ENCODE data around the gene ZNF653. TPM values are rescaled to one million over a fixed set of nuclear protein-coding genes. Genes with fewer than 3 reads are reported as not detected.

ZNF653 gene
- total and polyA plus RNA-seq, 2 donors (not counting 3 experiments of a cell fraction or from before 2014, with no cell fraction given): 7.0 to 8.7 TPM

- no TSS peak for BruUV-seq (replicated peaks)
- Histone ChIP-seq H3K9ac (replicated peaks; ENCODE audit: extremely low read depth, insufficient read depth, low read length) (no peak overlapping the region), H3K27me3 (ENCODE audit: control insufficient read depth in 2 of 2, insufficient read depth in 2 of 2, low read length in 2 of 2) (no peaks in the 10 kb centered on the region), H3K4me3 (replicated peaks in 1 of 3; ENCODE audit: insufficient read depth in 1 of 3, low read depth in 1 of 3, low read length in 3 of 3) (no peak overlapping the region), H3K4me1 (ENCODE audit: control insufficient read depth, extremely low read depth, insufficient read depth, low read length) (no peaks in the 10 kb centered on the region), H4K20me1 (replicated peaks; ENCODE audit: control insufficient read depth, extremely low read depth, insufficient read depth, low read length) (no peaks in the 10 kb centered on the region), H3K79me2 (ENCODE audit: control insufficient read depth, insufficient read depth, low read length) (no peaks in the 10 kb centered on the region), H3K9me1 (replicated peaks; ENCODE audit: control insufficient read depth, extremely low read depth, insufficient read depth, low read length) (no peaks in the 10 kb centered on the region), H3K27ac (ENCODE audit: insufficient read depth, low read depth, low read length) (no peak overlapping the region), H3K9me3 (replicated peaks; ENCODE audit: control insufficient read depth, insufficient read depth, low read length) (no peaks in the 10 kb centered on the region), H3K4me2 (ENCODE audit: insufficient read depth, low read length) (no peak overlapping the region), H3K36me3 (ENCODE audit: control insufficient read depth in 2 of 2, extremely low read depth in 1 of 2, insufficient read depth in 2 of 2, low read length in 2 of 2) (peaks cover 4 to 29% of the 10 kb centered on the region in 2 experiments), H2AFZ (ENCODE audit: low read depth, low read length) (no peak overlapping the region)
- FAIRE-seq (no peak), DNase-seq (ENCODE audit: low read depth, low spot score) (no peak)
- POLR2A ChIA-PET: interaction anchor here (0.6 kb wide), 1 partner anchor 13 kb away, joined by 4 read pairs; no protein-coding TSS in a partner anchor
- dilution Hi-C loops (cut with MboI; ENCODE audit: extremely low pct_ligation_motif_present, low sequenced_read_pairs) (no loop called here), intact Hi-C loops (cut with micrococcal nuclease) (no loop called here)
- CTCF ChIA-PET: interaction anchor here (3.0 kb wide), 1 partner anchor 153 kb away, joined by 13 read pairs; no protein-coding TSS in a partner anchor
- TF ChIP-seq POLR2A (IDR thresholded peaks at IDR 0.05; ENCODE audit: low read depth, low read length) (no peak), GATA2 (IDR thresholded peaks at IDR 0.05; ENCODE audit: insufficient read depth, insufficient read length, low read depth, low read length) (no peak), EZH2 (IDR thresholded peaks at IDR 0.05; ENCODE audit: borderline replicate concordance, low read depth, low read length, severe bottlenecking) (no peak), MYC (IDR thresholded peaks at IDR 0.05; ENCODE audit: low read depth, low read length) (no peak), POLR2AphosphoS5 (IDR thresholded peaks at IDR 0.05; ENCODE audit: insufficient read depth, low read depth, low read length) (no peak), FOS (IDR thresholded peaks at IDR 0.05; ENCODE audit: borderline replicate concordance, insufficient read depth, low read length) (no peak), JUN (IDR thresholded peaks at IDR 0.05; ENCODE audit: borderline replicate concordance, insufficient read depth, insufficient read length, low read depth) (no peak)
- TF ChIP-seq, protein P1, sequence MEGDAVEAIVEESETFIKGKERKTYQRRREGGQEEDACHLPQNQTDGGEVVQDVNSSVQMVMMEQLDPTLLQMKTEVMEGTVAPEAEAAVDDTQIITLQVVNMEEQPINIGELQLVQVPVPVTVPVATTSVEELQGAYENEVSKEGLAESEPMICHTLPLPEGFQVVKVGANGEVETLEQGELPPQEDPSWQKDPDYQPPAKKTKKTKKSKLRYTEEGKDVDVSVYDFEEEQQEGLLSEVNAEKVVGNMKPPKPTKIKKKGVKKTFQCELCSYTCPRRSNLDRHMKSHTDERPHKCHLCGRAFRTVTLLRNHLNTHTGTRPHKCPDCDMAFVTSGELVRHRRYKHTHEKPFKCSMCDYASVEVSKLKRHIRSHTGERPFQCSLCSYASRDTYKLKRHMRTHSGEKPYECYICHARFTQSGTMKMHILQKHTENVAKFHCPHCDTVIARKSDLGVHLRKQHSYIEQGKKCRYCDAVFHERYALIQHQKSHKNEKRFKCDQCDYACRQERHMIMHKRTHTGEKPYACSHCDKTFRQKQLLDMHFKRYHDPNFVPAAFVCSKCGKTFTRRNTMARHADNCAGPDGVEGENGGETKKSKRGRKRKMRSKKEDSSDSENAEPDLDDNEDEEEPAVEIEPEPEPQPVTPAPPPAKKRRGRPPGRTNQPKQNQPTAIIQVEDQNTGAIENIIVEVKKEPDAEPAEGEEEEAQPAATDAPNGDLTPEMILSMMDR (IDR thresholded peaks at IDR 0.05; ENCODE audit: extremely low read depth in 1 of 2, insufficient read depth in 1 of 2, low read depth in 1 of 2, low read length in 2 of 2): no peak
- TF ChIP-seq, protein P2, sequence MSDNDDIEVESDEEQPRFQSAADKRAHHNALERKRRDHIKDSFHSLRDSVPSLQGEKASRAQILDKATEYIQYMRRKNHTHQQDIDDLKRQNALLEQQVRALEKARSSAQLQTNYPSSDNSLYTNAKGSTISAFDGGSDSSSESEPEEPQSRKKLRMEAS (IDR thresholded peaks at IDR 0.05; ENCODE audit: insufficient read depth, insufficient read length): no peak
Observed at GRCh38 chr19:11447347-11448262, 58.0 kb downstream of the ZNF653 start.
